Gastrocnemius medialis (tissue), 4 donors: Measurements from ENCODE around the gene TADA1.
"Not testable (repeated sequence)": the region's sequence is repeated elsewhere in the genome, so short reads cannot be mapped to it uniquely, and the experiment has no call there.

Experiments used
- POLR2A ChIP-seq, 2 donors: fragments of 450-650 bp; IDR thresholded peaks; one replicate each; pipeline ENCODE4 v1.6.1; 2017; ENCODE audit warnings: antibody characterized with exemption in 2 of 2, mild to moderate bottlenecking in 2 of 2, moderate library complexity in 2 of 2
- TF ChIP-seq, protein P1 (sequence below), 5 experiments: fragments of 450-650 bp in 3 of 5; fragments of 200-600 bp in 2 of 5; sonication (generic) in 2 of 5; IDR thresholded peaks in 4 of 5; conservative IDR thresholded peaks in 1 of 5; 1 replicate in 4 of 5; 2 replicates in 1 of 5; pipeline ENCODE4 v1.5.1; 2016 to 2019; ENCODE audit warnings: antibody characterized with exemption in 5 of 5, mild to moderate bottlenecking in 3 of 5, moderate library complexity in 3 of 5

DNA sequence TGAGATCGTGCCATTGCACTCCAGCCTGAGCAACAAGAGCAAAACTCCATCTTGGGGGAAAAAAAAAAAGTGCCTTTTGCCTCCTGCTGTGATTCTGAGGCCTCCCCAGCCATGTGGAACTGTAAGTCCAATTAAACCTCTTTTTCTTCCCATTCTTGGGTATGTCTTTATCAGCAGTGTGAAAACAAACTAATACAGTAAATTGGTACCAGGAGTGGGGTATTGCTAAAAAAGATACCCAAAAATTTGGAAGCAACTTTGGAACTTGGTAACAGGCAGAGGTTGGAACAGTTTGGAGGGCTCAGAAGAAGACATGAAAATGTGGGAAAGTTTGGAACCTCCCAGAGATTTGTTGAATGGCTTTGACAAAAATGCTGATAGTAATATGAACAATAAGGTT, 46.3 kb downstream of the TADA1 start:
- TF ChIP-seq, protein P1, sequence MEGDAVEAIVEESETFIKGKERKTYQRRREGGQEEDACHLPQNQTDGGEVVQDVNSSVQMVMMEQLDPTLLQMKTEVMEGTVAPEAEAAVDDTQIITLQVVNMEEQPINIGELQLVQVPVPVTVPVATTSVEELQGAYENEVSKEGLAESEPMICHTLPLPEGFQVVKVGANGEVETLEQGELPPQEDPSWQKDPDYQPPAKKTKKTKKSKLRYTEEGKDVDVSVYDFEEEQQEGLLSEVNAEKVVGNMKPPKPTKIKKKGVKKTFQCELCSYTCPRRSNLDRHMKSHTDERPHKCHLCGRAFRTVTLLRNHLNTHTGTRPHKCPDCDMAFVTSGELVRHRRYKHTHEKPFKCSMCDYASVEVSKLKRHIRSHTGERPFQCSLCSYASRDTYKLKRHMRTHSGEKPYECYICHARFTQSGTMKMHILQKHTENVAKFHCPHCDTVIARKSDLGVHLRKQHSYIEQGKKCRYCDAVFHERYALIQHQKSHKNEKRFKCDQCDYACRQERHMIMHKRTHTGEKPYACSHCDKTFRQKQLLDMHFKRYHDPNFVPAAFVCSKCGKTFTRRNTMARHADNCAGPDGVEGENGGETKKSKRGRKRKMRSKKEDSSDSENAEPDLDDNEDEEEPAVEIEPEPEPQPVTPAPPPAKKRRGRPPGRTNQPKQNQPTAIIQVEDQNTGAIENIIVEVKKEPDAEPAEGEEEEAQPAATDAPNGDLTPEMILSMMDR (IDR thresholded peaks at IDR 0.05 in 4 of 5, conservative IDR thresholded peaks at IDR 0.05 in 1 of 5), result not testable (repeated sequence)
- TF ChIP-seq POLR2A (IDR thresholded peaks at IDR 0.05), result not testable (repeated sequence)
